ENCODE data around the gene ERCC1.
"Not testable (repeated sequence)": the region's sequence is repeated elsewhere in the genome, so short reads cannot be mapped to it uniquely, and the experiment has no call there.

The ERCC1 gene

GRCh38 chr19:45429896-45430295, 6.2 kb upstream of the ERCC1 start:
- DNase-seq (ENCODE audit: low read depth) = not testable (repeated sequence)

DNA sequence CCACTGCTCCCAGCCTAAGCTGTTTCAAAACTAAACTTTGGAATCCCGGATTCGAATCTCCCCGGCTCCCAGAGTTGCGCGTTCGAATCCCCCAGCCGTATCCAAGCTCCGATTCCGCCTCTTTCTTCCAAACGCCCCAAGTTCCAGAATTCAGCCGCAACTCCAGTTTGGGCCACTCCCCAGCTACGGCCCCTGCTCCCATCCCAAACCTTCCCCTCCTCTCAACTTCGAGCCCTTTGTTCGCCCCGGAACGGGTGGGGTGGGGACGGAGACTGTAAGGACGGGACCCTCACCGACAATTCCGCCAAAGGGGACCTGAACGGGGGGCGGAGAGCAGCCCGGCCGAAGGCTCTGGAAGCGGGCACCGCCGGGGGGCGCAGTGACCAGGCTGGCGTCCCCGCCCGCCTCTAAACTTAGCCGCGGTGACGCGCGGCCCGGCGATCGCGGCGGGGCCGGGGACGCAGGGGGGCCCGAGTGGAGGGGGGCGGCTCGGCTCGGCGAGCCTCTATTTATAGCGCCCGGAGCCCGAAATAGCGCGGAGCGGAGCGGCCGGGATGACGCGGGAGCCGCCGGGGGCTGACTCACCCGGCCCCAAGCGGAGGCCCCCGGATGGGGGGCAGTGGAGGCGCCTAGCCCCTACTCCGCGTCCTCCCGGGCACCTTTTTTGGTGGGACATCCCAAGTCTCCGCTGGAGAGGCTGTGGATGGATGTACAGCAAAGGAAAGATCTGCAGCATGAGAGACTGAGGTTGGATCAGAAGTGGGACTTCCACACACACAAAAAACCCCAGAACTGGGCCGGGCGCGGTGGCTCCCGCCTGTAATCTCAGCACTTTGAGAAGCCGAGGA, 4.9 kb upstream of the ERCC1 start:
- DNase-seq (ENCODE audit: low read depth) = no peak

- DNase-seq (ENCODE audit: low read depth) = peak; percentile 92
These were observed 708 bp upstream of the ERCC1 start for GRCh38 chr19:45424191-45425058.

GRCh38 chr19:45423033-45423588, 606 bp downstream of the ERCC1 start:
- no peak for DNase-seq (ENCODE audit: low read depth)

DNA sequence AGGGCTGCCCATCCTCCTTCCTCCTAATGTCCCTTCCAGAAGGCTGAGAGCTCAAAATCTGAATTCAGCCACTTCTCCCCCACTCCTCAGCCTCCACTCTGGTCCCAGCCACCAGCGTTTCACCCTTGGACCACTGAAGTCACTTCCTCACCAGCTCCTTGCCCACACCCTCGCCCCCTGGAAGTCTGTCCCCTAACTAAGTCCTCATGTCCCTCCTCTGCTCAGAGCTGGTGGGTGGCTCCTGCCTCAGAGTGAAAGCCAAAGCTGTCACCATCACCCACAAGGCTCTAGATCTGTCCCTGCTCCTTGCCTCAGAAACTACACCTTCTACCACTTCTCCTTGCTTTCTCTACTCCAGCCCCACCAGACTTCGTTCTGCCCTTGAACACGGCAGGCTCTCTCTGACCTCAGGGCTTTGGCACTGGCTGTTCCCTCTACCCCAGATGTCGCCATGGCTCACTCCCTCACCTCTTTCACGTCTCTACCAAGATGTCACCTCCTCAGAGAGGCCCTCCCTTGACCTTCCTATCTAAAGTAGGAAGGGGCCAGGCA, 1.7 kb downstream of the ERCC1 start:
- DNase-seq (ENCODE audit: low read depth) = no peak

GRCh38 chr19:45420871-45421270, 2.8 kb downstream of the ERCC1 start:
- no peak for DNase-seq (ENCODE audit: low read depth)

GRCh38 chr19:45420356-45420755, 3.4 kb downstream of the ERCC1 start:
- no peak for DNase-seq (ENCODE audit: low read depth)

- no peak for DNase-seq (ENCODE audit: low read depth)
These were observed 3.8 kb downstream of the ERCC1 start for GRCh38 chr19:45419895-45420294.

DNA sequence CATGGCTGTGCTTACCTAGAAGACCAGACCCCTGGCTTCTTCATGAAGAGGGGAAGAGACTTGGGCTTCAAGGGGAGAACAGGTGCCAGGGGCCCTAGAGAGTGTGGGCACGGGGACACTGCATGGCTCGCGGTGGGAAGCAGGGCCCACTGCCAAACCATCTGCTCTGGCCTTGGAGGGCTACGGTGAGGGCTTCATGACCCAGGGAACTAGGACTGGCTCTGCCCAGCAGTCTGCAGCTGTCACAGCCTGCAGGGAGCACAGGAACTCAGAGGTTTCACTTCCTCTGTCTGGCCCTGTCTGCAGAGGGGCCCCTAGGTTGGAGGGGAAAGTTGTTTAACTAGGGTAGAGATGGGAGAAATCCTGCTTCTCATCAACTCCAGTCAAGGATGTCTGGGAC, 4.3 kb downstream of the ERCC1 start:
- no peak for DNase-seq (ENCODE audit: low read depth)

DNA sequence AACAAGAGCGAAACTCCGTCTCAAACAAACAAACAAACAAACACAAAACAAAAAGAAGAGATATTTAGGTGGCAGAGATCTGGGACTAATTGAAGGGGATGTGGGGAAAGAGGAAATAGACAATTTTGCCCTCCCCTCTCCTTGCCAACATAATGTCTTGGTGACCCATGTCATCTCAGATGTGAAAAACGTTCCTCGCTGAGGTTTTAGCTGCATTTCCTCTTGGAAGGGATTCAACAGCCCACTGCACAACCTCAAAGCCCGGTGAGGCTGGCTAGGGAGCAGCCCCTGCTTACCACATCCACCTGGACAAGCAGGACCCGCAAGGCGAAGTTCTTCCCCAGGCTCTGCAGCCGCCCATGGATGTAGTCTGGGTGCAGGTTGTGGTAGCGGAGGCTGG, 4.9 kb downstream of the ERCC1 start:
- DNase-seq (ENCODE audit: low read depth) = no peak

GRCh38 chr19:45417151-45417550, 6.6 kb downstream of the ERCC1 start:
- DNase-seq (ENCODE audit: low read depth) = no peak

- no peak for DNase-seq (ENCODE audit: low read depth)
These were observed 9.2 kb downstream of the ERCC1 start for GRCh38 chr19:45414468-45414867.

GRCh38 chr19:45413497-45413896, 10.2 kb downstream of the ERCC1 start:
- DNase-seq (ENCODE audit: low read depth) = no peak

DNA sequence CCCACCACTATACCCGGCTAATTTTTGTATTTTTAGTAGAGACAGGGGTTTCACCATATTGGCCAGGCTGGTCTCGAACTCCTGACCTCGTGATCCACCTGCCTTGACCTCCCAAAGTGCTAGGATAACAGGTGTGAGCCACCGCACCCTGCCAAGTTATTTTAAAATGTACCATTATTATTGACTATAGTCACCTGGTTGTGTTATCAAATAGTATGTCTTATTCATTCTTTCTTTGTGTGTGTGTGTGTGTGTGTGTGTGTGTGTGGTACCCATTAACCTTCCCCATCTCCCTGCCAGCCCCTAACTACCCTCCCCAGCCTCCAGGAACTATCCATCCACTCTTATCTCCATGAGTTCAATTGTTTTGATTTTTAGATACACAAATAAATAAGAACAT, 13.4 kb downstream of the ERCC1 start:
- DNase-seq (ENCODE audit: low read depth) = not testable (repeated sequence)

DNA sequence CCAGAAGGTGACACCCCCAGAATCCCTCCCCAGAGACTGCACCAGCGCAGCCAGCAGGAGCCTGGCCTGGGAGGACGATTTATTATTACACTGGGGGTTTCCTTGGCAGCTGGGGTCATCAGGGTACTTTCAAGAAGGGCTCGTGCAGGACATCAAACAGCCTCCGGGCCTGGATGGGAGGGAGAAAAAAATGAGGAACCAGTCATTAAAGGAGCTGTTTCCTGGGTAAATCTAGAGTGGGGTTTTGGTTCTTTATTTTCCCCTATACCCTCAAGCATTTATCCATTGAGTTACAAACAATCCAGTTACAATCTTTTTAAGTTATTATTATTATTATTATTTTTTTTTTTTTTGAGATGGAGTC, 14.2 kb downstream of the ERCC1 start:
- no peak for DNase-seq (ENCODE audit: low read depth)

DNA sequence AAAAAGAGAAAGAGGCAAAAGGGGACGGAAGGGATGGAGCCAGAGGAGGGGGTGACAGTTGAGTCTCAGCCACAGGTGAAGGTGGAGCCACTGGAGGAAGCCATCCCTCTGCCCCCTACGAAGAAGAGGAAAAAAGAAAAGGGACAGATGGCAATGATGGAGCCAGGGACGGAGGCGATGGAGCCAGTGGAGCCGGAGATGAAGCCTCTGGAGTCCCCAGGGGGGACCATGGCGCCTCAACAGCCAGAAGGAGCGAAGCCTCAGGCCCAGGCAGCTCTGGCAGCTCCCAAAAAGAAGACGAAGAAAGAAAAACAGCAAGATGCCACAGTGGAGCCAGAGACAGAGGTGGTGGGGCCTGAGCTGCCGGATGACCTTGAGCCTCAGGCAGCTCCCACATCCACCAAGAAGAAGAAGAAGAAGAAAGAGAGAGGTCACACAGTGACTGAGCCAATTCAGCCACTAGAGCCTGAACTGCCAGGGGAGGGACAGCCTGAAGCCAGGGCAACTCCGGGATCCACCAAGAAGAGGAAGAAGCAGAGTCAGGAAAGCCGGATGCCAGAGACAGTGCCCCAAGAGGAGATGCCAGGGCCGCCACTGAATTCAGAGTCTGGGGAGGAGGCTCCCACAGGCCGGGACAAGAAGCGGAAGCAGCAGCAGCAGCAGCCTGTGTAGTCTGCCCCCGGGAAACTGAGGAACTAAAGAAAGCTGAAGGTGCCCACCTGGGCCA, 14.7 kb downstream of the ERCC1 start:
- DNase-seq (ENCODE audit: low read depth) = no peak

- no peak for DNase-seq (ENCODE audit: low read depth)
These were observed 15.6 kb downstream of the ERCC1 start for GRCh38 chr19:45408121-45408520.

DNA sequence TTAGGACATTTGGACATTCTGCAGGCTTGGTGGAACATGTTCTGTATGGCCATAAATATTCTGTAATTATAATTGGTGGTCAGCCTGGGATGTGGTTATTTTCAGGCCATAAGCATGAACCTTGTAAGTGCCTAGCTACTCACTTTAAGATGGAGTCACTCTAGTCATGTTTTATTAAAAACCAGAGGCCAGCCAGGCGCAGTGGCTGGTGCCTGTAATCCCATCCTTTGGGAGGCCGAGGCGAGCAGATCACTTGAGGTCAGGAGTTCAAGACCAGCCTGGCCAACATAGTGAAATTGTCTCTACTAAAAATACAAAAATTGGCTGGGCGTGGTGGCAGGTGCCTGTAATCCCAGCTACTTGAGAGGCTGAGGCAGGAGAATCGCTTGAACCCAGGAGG, 16.1 kb downstream of the ERCC1 start:
- not testable (repeated sequence) for DNase-seq (ENCODE audit: low read depth)

GRCh38 chr19:45407091-45407375, 16.7 kb downstream of the ERCC1 start:
- DNase-seq (ENCODE audit: low read depth) = no peak

- DNase-seq (ENCODE audit: low read depth) = no peak
These were observed 17.3 kb downstream of the ERCC1 start, which contains the start of gene POLR1G for GRCh38 chr19:45406226-45407090. Gene POLR1G (plus strand): TSS chr19:45406644. CDS start chr19:45406697, 53 bp downstream.

Measured in HS-5 (cell line).